ENCODE data around the gene DLGAP1.
"Not testable (repeated sequence)": the region's sequence is repeated elsewhere in the genome, so short reads cannot be mapped to it uniquely, and the experiment has no call there.

The DLGAP1 gene

DNA sequence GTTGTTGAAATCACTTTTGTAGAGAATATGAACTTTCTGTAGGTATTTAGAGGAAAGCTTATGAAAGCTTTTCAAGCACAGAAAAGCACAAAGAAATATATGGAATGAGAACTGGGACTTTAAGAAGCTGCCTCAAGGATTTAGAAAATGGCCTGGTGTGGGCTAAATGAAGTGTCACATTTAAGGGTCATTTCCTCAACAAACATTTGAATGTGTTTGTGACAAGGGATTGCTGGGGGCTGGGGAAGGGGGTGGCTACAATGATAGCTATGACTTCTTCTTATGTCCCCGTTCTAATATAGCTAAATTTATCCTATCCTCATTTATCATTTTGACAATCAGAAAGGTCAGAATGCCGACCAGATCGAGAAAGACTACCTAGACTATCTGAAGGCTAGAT is 69.2 kb downstream of the DLGAP1 start:
- DNase-seq (ENCODE audit: low read depth in 2 of 2), result no peak

DNA sequence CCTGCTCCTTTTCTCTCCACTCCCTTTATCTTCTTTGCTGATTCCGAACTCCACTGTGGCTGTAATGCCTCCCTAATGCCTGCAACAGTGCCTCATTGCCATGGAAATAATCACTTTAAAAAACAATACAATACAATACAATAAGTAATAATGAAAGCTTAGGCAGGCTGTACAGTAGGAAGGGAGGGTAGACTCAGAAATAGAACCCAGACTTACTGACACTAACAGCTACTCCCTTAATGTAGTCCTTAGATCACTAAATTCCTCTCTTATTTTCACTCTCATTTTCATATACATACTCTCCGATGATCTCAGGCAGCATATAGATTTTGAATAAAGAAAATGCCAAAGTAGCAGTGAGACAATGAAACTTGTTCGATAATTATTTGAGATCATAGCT is 70.2 kb downstream of the DLGAP1 start:
- DNase-seq (ENCODE audit: low read depth in 2 of 2), result no peak

DNA sequence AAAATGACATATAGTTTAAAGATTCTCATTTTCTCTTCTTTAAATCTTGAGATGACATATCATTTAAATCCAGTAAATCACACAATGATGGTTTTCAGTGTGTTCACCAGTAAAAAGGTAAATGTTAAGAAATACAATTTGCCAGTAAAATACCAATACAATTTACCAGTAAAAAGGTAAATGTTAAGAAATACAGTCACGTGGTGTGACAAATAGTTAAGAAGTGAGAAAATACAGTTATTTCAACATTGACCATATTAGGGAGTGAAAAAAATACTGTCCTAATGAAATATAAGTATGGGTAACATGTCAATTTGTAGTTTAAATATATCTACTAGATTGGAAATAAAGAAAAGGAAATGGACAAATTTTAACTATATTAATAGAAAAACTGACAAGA is 80.5 kb downstream of the DLGAP1 start:
- DNase-seq (ENCODE audit: low read depth in 2 of 2), result no peak

DNA sequence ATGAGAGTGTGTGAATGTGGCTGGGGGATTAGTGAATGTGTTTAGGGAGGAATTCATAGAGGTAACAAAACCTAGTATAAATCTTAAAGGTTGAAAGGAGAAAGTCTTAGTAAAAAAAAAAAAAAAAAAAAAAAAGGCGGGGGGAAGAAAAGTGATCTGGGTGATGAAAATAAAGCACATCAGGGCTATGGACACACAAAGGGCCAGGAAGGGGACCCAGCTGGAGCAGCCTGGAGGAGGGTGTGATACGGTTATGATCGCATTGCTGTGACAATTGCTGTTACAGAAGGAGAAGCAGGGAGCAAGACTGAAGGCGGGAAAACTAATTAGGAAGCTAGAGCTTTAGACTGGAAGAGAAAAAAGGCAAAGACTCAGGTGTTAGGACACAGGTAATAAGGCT is 85.4 kb downstream of the DLGAP1 start:
- DNase-seq (ENCODE audit: low read depth in 2 of 2), result no peak

DNA sequence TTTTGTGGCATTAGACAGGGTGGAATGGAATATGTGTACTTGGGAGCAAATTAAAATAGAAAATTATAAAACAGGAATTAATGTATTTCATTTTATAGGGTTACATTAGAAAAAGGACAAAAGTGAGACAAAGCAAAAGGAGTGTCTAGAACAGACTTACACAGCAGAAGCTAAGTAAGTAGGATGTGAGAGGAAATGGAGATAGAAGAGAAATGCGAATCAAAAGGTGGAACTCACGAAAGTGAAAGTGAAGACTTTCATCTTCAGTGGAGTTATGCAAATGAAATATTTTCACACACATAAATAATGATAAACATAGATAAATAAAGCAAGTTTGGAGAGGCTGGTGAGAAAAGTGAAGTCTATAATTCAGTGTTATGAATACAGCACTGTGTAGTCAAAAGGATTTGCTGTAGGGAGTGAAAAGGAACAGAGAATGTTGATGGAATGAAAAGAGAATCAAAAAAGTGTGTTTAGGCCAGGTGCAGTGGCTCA is 94.8 kb downstream of the DLGAP1 start:
- no peak for DNase-seq (ENCODE audit: low read depth in 2 of 2)

DNA sequence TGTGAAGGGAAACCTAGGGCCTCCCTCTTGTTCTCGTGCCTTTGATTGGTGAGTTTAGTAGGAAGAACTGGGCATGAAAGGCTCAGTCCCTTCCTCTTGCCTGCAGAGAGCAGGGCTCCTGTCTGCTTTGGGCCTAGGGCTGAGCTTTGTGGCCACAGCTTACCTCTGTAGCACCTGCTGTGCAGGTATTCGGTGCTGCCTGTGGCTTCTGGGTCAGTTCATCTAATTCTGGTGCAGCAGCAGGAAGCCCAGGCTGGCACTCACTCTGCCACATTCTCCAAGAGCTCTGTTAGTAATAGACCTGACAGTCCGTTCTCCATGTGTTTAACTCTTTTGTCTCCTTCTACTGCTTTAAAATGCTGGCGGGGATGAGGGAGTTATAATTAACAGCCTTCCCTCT is 96.5 kb downstream of the DLGAP1 start:
- no peak for DNase-seq (ENCODE audit: low read depth in 2 of 2)

DNA sequence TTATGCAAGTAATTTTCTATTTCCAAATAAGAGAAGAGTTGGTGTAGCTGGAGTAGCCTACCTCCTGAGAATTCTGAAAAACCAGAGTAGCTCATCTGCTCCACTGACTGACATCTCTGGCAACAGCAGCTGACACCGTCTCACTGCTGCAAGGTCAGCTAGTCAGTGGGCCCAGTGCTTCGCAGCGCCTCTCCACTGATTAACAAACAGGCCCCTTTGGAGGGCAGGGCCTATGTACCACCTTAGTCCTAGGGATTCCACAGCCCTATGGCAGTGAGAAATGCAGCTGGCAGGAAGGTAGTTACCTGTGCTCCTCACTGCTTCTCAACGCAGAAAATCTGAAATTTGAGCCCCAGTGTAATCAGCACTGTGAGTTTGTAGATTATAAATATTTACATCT is 97.5 kb downstream of the DLGAP1 start:
- DNase-seq (ENCODE audit: low read depth in 2 of 2), result no peak

DNA sequence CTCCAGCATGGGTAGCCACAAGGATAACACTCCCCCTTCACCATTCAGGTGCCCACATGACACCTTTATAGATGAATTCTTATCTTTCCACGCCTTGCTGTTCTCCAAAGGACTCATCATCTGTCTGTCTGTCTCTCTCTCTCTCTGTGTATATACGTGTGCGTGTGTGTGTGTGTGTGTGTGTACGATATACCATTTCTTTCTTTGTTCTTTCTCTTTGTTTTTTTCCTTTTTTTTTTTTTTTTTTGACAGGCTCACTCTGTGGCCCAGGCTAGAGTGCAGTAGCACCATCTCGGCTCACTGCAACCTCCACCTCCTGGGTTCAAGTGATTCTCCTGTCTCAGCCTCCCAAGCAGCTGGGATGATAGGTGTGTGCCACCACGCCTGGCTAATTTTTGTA is 98.2 kb downstream of the DLGAP1 start:
- no peak for DNase-seq (ENCODE audit: low read depth in 2 of 2)

DNA sequence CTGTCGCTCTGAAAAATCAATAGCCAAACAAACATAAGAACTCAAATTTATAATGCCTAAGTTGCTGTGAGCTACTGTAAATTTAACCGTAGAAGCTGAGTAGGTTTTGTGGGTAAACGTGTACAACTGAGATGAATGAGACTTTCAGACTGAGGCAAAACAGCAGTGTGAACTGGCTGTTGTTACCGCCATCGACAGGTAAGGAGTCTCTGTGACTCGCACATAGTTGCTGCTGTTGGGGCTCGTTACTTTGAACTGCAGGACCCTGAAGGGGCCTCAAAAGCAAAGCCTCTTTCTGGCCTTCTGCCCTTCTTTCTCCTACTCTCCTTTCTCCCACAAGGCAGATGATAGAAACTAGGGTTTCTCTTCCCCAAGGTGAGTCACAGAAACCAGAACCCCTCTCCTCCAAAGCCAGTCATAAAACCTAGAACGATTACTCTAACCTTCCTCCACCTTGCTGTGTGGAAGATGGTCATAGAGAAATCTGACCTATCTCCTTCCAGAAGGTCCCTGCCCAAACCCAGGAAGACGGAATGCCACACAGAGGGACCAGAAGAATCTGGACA is 101.2 kb downstream of the DLGAP1 start:
- no peak for DNase-seq (ENCODE audit: low read depth in 2 of 2)

DNA sequence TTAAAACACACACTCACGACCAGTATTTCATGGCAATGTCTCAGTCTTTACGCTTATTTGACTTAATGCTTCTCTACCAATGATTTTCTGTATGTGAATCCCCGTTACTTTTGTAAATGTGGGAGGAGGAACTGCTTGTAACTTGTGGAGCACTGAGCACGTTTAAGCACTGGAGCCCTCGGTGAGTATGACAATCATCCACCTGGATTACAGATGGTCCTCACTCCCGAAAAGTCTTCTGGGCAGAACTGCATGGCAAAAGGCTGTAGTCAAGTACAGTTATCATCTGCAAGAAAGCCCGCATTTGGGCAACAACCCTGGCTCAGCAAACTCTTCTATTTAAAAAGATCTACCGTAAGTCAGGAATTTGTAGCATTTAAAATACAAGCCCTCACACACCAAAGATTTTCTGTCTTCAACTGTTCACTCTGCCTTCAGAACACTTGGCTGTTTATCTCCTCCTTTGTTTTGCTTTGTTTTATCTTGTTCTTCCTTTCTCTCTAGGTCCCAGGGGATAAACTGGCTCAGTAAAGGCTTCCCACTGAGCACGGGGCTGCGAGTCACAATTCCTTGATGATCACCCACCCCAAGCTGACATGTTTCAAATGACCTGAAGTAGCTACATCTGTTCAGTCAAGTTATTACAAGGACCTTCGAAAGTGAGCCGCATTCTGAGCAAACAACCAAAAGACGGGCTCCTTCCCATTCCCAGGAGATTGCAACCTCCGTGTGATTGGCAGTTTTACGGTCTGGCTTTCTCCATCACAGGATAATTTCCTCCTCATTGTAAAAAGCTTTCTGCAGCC is 102.2 kb downstream of the DLGAP1 start:
- DNase-seq (ENCODE audit: low read depth in 2 of 2), result no peak

DNA sequence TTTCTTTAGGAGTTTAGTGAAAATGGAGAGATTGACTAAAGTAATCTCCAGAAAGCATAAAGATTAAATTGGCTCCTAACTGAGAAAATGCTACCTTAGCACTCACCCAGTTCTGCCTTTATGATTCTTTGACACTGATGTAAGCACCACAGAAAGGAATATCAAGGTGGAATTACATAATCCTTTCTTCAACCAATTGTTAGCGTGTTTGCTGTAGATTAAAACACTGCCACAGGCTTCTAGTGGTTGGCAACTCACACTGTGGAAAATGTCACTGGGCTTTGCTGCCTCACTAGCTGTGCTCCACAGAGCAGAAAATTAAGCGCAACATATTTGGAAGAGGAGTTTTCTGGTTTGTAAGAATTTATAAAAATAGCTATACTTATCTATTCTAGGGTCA is 104.1 kb downstream of the DLGAP1 start:
- no peak for DNase-seq (ENCODE audit: low read depth in 2 of 2)

DNA sequence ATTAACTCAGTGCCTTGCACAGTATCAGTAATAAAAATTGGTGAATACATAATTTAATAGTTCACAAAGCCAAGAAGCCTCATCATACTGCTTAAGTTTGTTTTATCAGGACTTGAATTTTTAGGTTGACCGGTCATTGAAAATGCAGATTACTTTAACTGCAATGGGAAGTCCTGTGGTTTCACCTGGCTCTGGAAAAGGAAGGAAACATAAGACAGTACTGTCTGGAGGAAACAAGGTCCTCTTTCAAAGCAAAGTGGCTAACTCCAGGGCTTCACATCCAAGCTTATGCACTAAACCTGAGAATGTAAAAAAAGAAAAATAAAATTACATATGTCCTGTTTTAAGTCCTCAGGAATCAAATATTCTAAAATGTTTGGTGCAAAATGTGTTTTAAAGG is 119.7 kb downstream of the DLGAP1 start:
- no peak for DNase-seq (ENCODE audit: low read depth in 2 of 2)

DNA sequence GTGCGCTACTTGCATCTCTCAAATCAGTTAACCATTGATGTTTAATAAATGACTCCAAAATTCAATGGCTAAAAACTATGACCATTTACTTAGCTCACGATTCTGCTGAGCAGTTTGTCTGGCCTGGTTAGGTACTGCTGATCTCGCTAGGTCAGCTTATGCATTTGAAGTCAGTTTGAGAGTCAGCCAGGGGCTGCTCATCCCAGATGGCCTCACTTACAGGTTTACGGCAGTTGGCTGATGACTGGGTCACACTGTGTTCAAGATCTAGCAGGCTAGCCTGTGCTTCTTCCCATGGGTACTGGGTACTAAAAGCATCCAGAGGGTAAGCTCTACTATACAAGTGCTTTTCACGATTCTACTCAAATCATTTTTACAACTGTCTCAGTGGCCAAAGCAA is 122.1 kb downstream of the DLGAP1 start:
- no peak for DNase-seq (ENCODE audit: low read depth in 2 of 2)

DNA sequence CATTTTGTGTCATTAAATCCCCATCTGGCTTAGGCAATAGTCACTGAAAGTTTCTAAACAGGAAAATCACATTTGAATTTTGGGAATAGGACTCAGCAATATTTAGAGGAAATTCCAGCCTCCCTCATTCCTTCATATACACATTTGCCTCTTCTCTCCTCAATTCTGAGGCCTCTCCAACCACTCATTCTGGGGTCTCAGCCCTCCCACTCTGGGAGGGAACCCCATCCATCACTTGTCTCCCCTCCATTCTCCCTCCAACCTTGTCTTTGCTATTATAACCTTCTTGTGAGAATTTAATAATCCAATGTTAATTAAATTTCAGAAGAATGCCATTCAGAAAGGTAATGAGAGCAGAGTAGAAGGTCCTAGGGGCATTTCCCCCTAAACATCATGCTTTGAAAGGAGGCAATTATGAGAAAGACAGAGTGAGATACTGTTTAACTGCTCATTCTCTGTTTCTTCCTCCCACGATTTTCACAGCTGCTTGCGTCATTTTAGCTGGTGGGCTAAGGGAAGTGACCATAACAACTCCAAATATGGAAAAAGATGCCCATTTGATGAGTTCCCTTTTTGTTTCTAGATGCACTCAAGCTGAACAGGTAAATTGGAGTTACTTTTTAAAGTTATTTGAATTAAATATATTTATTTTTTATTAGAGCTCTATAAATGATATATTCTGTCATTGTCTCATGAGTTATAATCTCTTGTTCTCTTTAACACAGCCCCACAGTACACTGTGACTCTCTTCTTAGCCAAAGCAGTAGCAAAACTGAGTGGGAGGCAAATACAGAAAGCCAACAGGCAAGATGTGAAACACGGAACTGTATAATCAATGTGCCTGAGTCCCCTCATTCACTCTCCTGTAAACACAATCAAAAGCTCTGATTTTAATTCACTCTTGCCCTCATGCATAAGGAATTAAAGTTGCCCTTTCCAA is 135.1 kb downstream of the DLGAP1 start:
- DNase-seq (ENCODE audit: low read depth in 2 of 2), result no peak

DNA sequence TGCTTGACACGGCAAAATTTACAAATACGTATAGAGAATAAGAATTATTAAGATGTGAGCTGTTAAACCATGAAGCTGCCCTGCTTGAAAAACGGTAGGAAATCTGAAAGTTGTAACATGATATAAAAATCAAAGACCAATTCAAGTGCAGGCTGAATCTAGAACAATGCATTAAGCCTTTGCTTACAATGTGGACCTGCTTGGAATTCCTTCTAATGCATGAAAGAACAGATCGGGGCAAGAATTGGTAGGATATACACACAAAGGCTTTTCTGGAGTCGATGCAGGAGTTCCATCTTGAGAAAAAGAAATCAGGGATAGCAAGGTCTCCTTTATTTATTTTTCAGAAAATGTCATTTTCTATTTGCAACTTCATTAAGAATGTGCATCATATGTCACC is 136.8 kb downstream of the DLGAP1 start:
- DNase-seq (ENCODE audit: low read depth in 2 of 2), result no peak

DNA sequence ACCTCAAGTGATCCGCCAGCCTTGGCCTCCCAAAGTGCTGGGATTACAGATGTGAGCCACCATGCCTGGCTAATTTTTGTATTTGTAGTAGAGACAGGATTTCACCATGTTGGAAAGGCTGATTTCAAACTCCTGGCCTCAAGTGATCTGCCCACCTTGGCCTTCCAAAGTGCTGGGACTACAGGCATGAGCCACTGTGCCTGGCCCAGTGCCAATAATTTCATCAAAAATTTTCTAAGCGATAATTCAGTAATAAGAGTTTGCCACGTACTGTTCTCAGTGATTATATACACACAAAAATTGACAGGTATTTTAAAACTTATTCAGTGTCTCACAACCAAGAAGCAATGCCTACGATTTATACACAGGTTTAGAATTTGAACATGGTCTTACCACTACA is 143.2 kb downstream of the DLGAP1 start:
- not testable (repeated sequence) for DNase-seq (ENCODE audit: low read depth in 2 of 2)

DNA sequence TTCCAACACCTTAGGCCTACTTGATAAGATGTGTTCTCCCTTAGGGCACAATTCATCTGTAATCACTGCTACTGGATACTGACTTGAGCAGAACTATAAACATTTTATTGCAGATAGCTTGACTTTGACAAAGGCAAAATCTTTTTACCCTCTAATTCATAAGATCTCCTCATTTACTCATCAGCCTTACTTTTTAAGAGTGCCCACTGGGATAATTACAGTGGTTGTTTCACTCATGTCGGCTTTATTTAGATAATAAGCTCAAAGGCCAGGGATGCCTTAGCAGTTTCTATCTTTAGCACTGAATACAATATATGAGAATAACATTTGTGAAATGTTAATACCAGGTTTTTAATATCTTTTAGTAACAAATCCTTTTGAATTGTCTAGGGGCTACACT is 144.0 kb downstream of the DLGAP1 start:
- no peak for DNase-seq (ENCODE audit: low read depth in 2 of 2)

DNA sequence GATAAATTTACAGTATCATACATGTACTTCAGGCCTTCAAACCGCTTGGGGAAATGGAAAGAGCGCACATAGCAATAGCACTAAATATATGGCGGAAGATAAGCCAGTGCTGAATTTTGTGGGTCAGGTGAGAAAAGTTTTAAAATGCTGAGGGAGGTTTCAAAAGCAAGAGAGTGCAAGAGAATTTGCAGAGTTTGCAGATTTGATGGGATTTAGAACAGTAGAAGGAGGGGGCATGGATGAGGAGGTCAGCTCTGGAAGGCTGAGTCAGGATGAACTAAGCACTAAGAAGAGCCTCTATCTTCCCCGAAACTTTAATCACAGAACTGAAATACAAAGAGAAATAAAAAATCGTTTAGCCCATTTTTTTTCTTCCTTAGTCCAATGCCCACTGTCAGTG is 145.9 kb downstream of the DLGAP1 start:
- DNase-seq (ENCODE audit: low read depth in 2 of 2), result no peak

DNA sequence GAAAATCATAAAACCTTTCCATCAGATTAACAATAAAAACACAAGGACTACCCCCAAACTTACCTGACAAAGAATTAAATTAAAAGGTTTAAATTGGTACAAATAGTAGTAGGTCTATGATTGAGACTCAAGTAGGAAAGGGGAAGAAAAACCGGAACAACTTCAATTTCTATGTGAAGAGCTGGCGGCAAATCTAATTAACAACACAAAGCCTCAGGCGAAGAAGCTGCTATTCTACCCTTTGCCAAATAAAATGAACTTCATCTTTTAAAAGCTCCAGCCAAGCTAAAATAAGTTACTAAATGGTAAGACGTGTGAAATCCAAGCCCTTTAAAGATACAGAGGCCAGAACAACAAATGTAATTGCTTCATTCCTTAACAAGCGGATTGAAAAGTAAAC is 146.5 kb downstream of the DLGAP1 start:
- no peak for DNase-seq (ENCODE audit: low read depth in 2 of 2)

DNA sequence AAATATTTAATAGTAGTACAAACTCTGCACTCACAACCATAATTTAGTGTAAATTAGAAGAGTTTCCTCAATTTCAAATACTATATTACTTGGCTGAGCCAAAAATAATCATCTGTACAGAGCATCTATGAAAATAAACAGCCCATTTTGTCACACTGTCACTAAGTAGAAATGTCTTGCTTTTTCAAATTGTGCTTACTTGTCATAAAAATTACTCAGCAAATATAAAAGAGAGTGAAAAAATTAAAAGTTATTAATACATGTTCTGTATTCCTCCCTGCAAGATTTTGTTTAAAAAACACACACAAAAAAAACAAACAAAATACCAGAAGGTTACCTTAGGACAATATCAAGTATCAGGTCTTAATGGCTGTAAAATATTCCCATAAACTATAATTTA is 155.7 kb downstream of the DLGAP1 start:
- DNase-seq (ENCODE audit: low read depth in 2 of 2), result no peak

DNA sequence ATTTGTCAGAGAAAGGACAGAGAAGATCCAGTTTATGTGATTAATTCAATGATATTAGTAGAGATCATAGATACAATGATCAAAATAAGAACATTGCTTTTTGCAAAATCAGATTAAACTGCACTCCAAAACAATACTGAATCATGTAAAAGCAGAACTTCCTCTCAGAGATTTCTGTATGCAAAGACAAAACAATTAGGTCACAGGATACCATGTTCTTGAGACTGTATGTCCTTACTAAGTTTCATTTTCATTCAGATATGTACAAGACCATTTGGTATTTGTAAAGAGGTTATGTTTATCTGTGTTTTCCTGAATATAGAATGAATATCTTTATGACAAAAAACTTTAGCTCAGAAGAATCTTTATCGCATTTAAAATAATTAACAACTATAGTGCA is 161.8 kb downstream of the DLGAP1 start:
- DNase-seq (ENCODE audit: low read depth in 2 of 2), result no peak

DNA sequence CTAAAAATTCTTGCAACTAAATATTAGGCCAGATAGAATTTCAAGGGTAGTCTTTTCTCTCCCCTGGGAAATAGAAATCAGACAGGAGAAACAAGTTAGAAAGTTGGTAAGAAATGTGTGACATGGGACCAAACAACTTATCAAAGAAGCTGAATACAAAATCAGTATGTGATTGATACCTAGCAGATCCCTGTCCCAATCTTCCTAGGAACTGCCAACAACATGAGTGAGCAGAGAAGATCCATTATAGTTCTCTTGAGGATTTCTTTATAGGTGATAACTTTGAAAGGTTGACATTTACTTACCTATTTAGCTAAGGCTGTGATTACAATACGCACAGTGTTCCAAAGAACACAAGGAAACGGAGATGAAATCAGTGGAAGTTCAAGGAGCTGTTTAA is 162.4 kb downstream of the DLGAP1 start:
- DNase-seq (ENCODE audit: low read depth in 2 of 2), result no peak

DNA sequence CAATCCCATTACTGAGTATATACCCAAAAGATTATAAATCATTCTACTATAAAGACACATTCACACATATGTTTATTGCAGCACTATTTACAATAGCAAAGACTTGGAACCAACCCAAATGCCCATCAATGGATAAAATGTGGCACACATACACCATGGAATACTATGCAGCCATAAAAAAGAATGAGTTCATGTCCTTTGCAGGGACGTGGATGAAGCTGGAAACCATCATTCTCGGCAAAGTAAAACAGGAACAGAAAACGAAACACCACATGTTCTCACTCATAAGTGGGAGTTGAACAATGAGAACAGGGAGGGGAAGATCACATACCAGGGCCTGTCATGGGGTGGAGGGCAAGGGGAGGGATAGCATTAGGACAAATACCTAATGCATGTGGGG is 167.8 kb downstream of the DLGAP1 start:
- not testable (repeated sequence) for DNase-seq (ENCODE audit: low read depth in 2 of 2)

All from stimulated activated CD4-positive, alpha-beta T cell treated with anti-CD3 and anti-CD28 coated beads, Interleukin-1b, Interleukin-23, amount 100 ng/mL, for 1 hour (primary cell).